IMR-90 (cell line): ENCODE data around the gene CCDC134. TPM values are rescaled to one million over a fixed set of nuclear protein-coding genes. Genes with fewer than 3 reads are reported as not detected.

ENCODE experiments used
- ATAC-seq: fragments of 200-7000 bp; cut with Tn5 transposase; 2 replicates; pipeline ENCODE4 v1.9.1; 2020; ENCODE audit warnings: low read depth, mild to moderate bottlenecking, moderate library complexity
- BruUV-seq: library from RNA; stranded (reverse); fragments of 400-500 nt; replicated peaks from 2 replicates; lab custom pipeline; 2021; lab: Mats Ljungman, UMichigan
- CTCF ChIA-PET: fragments of 300-600 bp; formaldehyde crosslinking; extraction: SDS; loops from one replicate; lab custom pipeline; 2021; ENCODE audit warnings: antibody characterized with exemption; lab: Yijun Ruan, JAX
- POLR2A ChIA-PET: fragments of 300-600 bp; sonication (Branson Sonifier 250); formaldehyde crosslinking; loops from one replicate; lab custom pipeline; 2022; ENCODE audit warnings: antibody characterized with exemption; ENCODE audit not compliant: unreplicated experiment; lab: Charles Lee
- DNase-seq: peaks from one replicate; pipeline ENCODE4 v3.0.0; 2013
- H2AFZ ChIP-seq: replicated peaks from 2 replicates; pipeline ENCODE3; 2013; ENCODE audit warnings: low read length, mild to moderate bottlenecking; ENCODE audit not compliant: poor library complexity
- H2AK5ac ChIP-seq: 2 replicates; pipeline ENCODE4 v1.6.1; 2013; ENCODE audit warnings: low read depth, low read length, inconsistent platforms
- H2AK9ac ChIP-seq: replicated peaks from 2 replicates; pipeline ENCODE3; 2013; ENCODE audit warnings: mild to moderate bottlenecking, low read depth, low read length, moderate library complexity; ENCODE audit not compliant: poor library complexity
- H2BK120ac ChIP-seq: 2 replicates; pipeline ENCODE4 v1.6.1; 2013; ENCODE audit warnings: low read depth, low read length, inconsistent platforms
- H2BK15ac ChIP-seq: 3 replicates; pipeline ENCODE4 v1.6.1; 2013; ENCODE audit warnings: low read depth, low read length, inconsistent platforms
- H2BK20ac ChIP-seq: 2 replicates; pipeline ENCODE4 v1.6.1; 2013; ENCODE audit warnings: low read depth, mild to moderate bottlenecking, inconsistent platforms, low read length, moderate library complexity
- H2BK5ac ChIP-seq: 2 replicates; pipeline ENCODE4 v1.6.1; 2013; ENCODE audit warnings: mild to moderate bottlenecking, low read depth, low read length, inconsistent platforms; ENCODE audit not compliant: poor library complexity, severe bottlenecking
- H3K14ac ChIP-seq: replicated peaks from 2 replicates; pipeline ENCODE4 v1.6.1; 2013; ENCODE audit warnings: low read depth, low read length, inconsistent platforms
- H3K18ac ChIP-seq: 2 replicates; pipeline ENCODE4 v1.6.1; 2013; ENCODE audit warnings: low read depth, low read length, control low read depth
- H3K23ac ChIP-seq: 2 replicates; pipeline ENCODE4 v1.6.1; 2013; ENCODE audit warnings: low read depth, low read length, inconsistent platforms
- H3K27ac ChIP-seq: 2 replicates; pipeline ENCODE4 v1.5.1; 2013; ENCODE audit warnings: mild to moderate bottlenecking, control low read depth, low read length; ENCODE audit not compliant: insufficient read depth
- H3K27me3 ChIP-seq: 2 replicates; pipeline ENCODE4 v1.6.1; 2013; ENCODE audit warnings: low read length; ENCODE audit not compliant: control insufficient read depth, insufficient read depth
- H3K36me3 ChIP-seq: 2 replicates; pipeline ENCODE4 v1.6.1; 2013; ENCODE audit warnings: low read length, mixed read lengths; ENCODE audit not compliant: control insufficient read depth, insufficient read depth
- H3K4ac ChIP-seq: 2 replicates; pipeline ENCODE4 v1.6.1; 2013; ENCODE audit warnings: low read depth, low read length, inconsistent platforms
- H3K4me1 ChIP-seq: 2 replicates; pipeline ENCODE4 v1.6.1; 2013; ENCODE audit warnings: low read length, mixed read lengths; ENCODE audit not compliant: control insufficient read depth, insufficient read depth
- H3K4me2 ChIP-seq: 2 replicates; pipeline ENCODE4 v1.6.1; 2013; ENCODE audit warnings: low read depth, mild to moderate bottlenecking, control low read depth, low read length, moderate library complexity
- H3K4me3 ChIP-seq: 2 replicates; pipeline ENCODE4 v1.5.1; 2013; ENCODE audit warnings: low read depth, mild to moderate bottlenecking, control low read depth, low read length, moderate library complexity; ENCODE audit not compliant: insufficient read depth
- H3K56ac ChIP-seq: 2 replicates; pipeline ENCODE4 v1.6.1; 2013; ENCODE audit warnings: low read length, inconsistent platforms; ENCODE audit not compliant: insufficient read depth; ENCODE audit errors: extremely low read depth
- H3K79me1 ChIP-seq, 2 experiments: 2 replicates each; pipeline ENCODE4 v1.6.1; 2013; ENCODE audit warnings: low read length in 2 of 2, inconsistent platforms in 1 of 2, low read depth in 1 of 2
- H3K9ac ChIP-seq: 2 replicates; pipeline ENCODE4 v1.6.1; 2013; ENCODE audit warnings: low read depth, low read length, control low read depth
- H3K9me1 ChIP-seq: 2 replicates; pipeline ENCODE4 v1.6.1; 2013; ENCODE audit warnings: low read length, inconsistent platforms; ENCODE audit not compliant: insufficient read depth
- H3K9me3 ChIP-seq: 2 replicates; pipeline ENCODE4 v1.6.1; 2013; ENCODE audit warnings: low read length; ENCODE audit not compliant: control insufficient read depth, insufficient read depth
- H4K20me1 ChIP-seq: 2 replicates; pipeline ENCODE4 v1.6.1; 2013; ENCODE audit warnings: low read length, inconsistent platforms; ENCODE audit not compliant: insufficient read depth
- H4K5ac ChIP-seq: 2 replicates; pipeline ENCODE4 v1.6.1; 2013; ENCODE audit warnings: mild to moderate bottlenecking, low read depth, low read length, control low read depth
- H4K8ac ChIP-seq, 2 experiments: 2 replicates each; pipeline ENCODE4 v1.6.1; 2013; ENCODE audit warnings: low read depth in 2 of 2, low read length in 2 of 2, control low read depth in 1 of 2, inconsistent platforms in 1 of 2
- H4K91ac ChIP-seq: 2 replicates; pipeline ENCODE4 v1.6.1; 2013; ENCODE audit warnings: low read depth, low read length, inconsistent platforms; ENCODE audit not compliant: insufficient read depth
- BHLHE40 ChIP-seq: fragments of 150-350 bp; IDR thresholded peaks from 2 replicates; pipeline ENCODE4 v1.6.1; 2016; ENCODE audit warnings: mild to moderate bottlenecking, low read depth, low read length
- CTCF ChIP-seq: conservative IDR thresholded peaks from 2 replicates; pipeline ENCODE4 v1.5.1; 2012; ENCODE audit warnings: mild to moderate bottlenecking, low read depth, low read length, improper control_type of control experiment
- ELK1 ChIP-seq: fragments of 150-350 bp; IDR thresholded peaks from 2 replicates; pipeline ENCODE4 v1.6.1; 2016; ENCODE audit warnings: low read depth, mild to moderate bottlenecking, low read length, moderate library complexity, borderline replicate concordance
- MAFK ChIP-seq: IDR thresholded peaks from 2 replicates; pipeline ENCODE4 v1.6.1; 2012; ENCODE audit warnings: low read depth, low read length, improper control_type of control experiment
- MAZ ChIP-seq: IDR thresholded peaks from 2 replicates; pipeline ENCODE4 v1.6.1; 2012; ENCODE audit warnings: low read depth, mild to moderate bottlenecking, low read length, improper control_type of control experiment, moderate library complexity, borderline replicate concordance
- MXI1 ChIP-seq: IDR thresholded peaks from 2 replicates; pipeline ENCODE4 v1.6.1; 2012; ENCODE audit warnings: low read depth, mild to moderate bottlenecking, low read length, moderate library complexity, borderline replicate concordance
- NFE2L2 ChIP-seq: fragments of 150-350 bp; IDR thresholded peaks from 2 replicates; pipeline ENCODE4 v1.6.1; 2016; ENCODE audit warnings: low read depth, mild to moderate bottlenecking, low read length
- POLR2A ChIP-seq: IDR thresholded peaks from 2 replicates; pipeline ENCODE4 v1.6.1; 2012; ENCODE audit warnings: mild to moderate bottlenecking, low read depth, low read length
- RAD21 ChIP-seq: IDR thresholded peaks from 2 replicates; pipeline ENCODE4 v1.6.1; 2012; ENCODE audit warnings: low read length, improper control_type of control experiment
- RFX5 ChIP-seq: IDR thresholded peaks from 2 replicates; pipeline ENCODE4 v1.8.0; 2012; ENCODE audit warnings: low read depth, mild to moderate bottlenecking, low read length, moderate library complexity
- SMC3 ChIP-seq: fragments of 150-350 bp; IDR thresholded peaks from 2 replicates; pipeline ENCODE4 v1.6.1; 2016; ENCODE audit warnings: low read depth, mild to moderate bottlenecking, antibody characterized with exemption, low read length, moderate library complexity
- WGBS, 2 experiments: methylation state at CpG; one replicate each; pipeline versions ENCODE4 v1.1.5 to v1.1.7; 2013; ENCODE audit warnings: missing lambda C conversion rate in 2 of 2; ENCODE audit not compliant: insufficient read length in 1 of 2; ENCODE audit errors: extremely low coverage in 2 of 2; 5-methylcytosine and 5-hydroxymethylcytosine counted together
- dilution Hi-C: fragments of 300-500 bp; cut with HindIII; formaldehyde crosslinking; loops from one replicate; pipeline ENCODE4 v1.14.3; 2018; ENCODE audit warnings: low sequenced_read_pairs; ENCODE audit not compliant: unreplicated experiment
- in situ Hi-C: fragments of 300-500 bp; cut with MboI; formaldehyde crosslinking; loops from 3 replicates; pipeline ENCODE4 v1.14.3; 2019; ENCODE audit warnings: low sequenced_read_pairs, inconsistent platforms, mixed read lengths
- intact Hi-C: fragments of 100-400 bp; cut with micrococcal nuclease; formaldehyde crosslinking; loops from 2 replicates; pipeline ENCODE4 v1.10.0; 2022
- polyA plus RNA-seq, 3 experiments: library from polyadenylated mRNA; depleted of rRNA; stranded (reverse); fragments of >200 nt; gene quantifications; 2 replicates each; pipeline ENCODE4 v1.2.3, GENCODE V29; 2012; ENCODE audit warnings: low replicate concordance in 1 of 3
- total RNA-seq: library from RNA; depleted of rRNA; stranded (reverse); fragments of >200 nt; gene quantifications from 2 replicates; pipeline ENCODE4 v1.2.3, GENCODE V29; 2012

CCDC134 gene
- total and polyA plus RNA-seq, 2 of the 4 experiments (the other 2 are of a cell fraction), result 5.1 to 7.0 TPM

GRCh38 chr22:41766476-41766875 lies 34.0 kb upstream of the CCDC134 start:
- POLR2A ChIA-PET, result no interaction called here
- Histone ChIP-seq H2AFZ (no peak overlapping the region), H2AK5ac (no peak overlapping the region), H4K20me1 (no peaks in the 10 kb centered on the region), H2BK5ac (no peak overlapping the region), H3K27ac (no peak overlapping the region), H4K8ac (no peak overlapping the region), H2BK20ac (no peak overlapping the region), H3K79me1 (no peaks in the 10 kb centered on the region), H3K9me3 (no peaks in the 10 kb centered on the region), H3K14ac (no peak overlapping the region), H4K5ac (no peak overlapping the region), H3K27me3 (peaks cover 2% of the 10 kb centered on the region), H3K4ac (no peak overlapping the region), H2BK120ac (no peak overlapping the region), H2AK9ac (no peak overlapping the region), H3K56ac (no peak overlapping the region), H3K18ac (no peak overlapping the region), H3K4me1 (no peaks in the 10 kb centered on the region), H3K4me2 (no peak overlapping the region), H3K9ac (no peak overlapping the region), H3K9me1 (no peaks in the 10 kb centered on the region), H3K36me3 (no peaks in the 10 kb centered on the region), H3K4me3 (no peak overlapping the region), H3K23ac (no peak overlapping the region), H2BK15ac (no peak overlapping the region), H4K91ac (no peak overlapping the region)
- ATAC-seq (no peak), DNase-seq (no peak)
- CTCF ChIA-PET, result no interaction called here
- in situ Hi-C loops (no loop called here), intact Hi-C loops (no loop called here), dilution Hi-C loops (no loop called here)
- no peak for TF ChIP-seq ELK1
- TF ChIP-seq SMC3, result no peak
- no peak for TF ChIP-seq BHLHE40
- TF ChIP-seq RFX5, result no peak
- TF ChIP-seq MAFK, result no peak
- TF ChIP-seq POLR2A, result no peak
- TF ChIP-seq MXI1, result no peak
- TF ChIP-seq NFE2L2, result no peak
- no peak for TF ChIP-seq MAZ
- no peak for TF ChIP-seq CTCF
- TF ChIP-seq RAD21, result no peak
- BruUV-seq, result no TSS peak
- 40% methylated on average over 2 of the region's 5 CpGs; no CpG with 5 or more reads in 1 of the 2 experiments for WGBS, 2 experiments
